Karpas-422 (cell line): Measurements from ENCODE around the gene PHLPP1. TPM values are rescaled to one million over a fixed set of nuclear protein-coding genes. Genes with fewer than 3 reads are reported as not detected.
A peak's percentile ranks its signal among the peaks of the same experiment; 100 is the strongest.

ENCODE experiments used
- DNase-seq: peaks from one replicate; pipeline ENCODE4 v3.0.0-alpha.2; 2015
- H2AFZ ChIP-seq: fragments of 200-600 bp; sonication (generic); 2 replicates; pipeline ENCODE4 v1.6.1; 2014; ENCODE audit warnings: antibody characterized with exemption, low read length, mixed read lengths
- H3K27ac ChIP-seq: fragments of 200-600 bp; sonication (generic); 2 replicates; pipeline ENCODE4 v1.5.1; 2014; ENCODE audit warnings: mild to moderate bottlenecking, low read length, moderate library complexity
- H3K27me3 ChIP-seq: fragments of 200-600 bp; sonication (generic); 2 replicates; pipeline ENCODE4 v1.6.1; 2014; ENCODE audit warnings: low read length, mixed read lengths
- H3K36me3 ChIP-seq: fragments of 200-600 bp; sonication (generic); 2 replicates; pipeline ENCODE4 v1.6.1; 2014; ENCODE audit warnings: low read length, mixed read lengths; ENCODE audit not compliant: insufficient read depth
- H3K4me1 ChIP-seq: fragments of 200-600 bp; sonication (generic); 2 replicates; pipeline ENCODE4 v1.6.1; 2014; ENCODE audit warnings: mild to moderate bottlenecking, low read length, mixed read lengths
- H3K4me2 ChIP-seq: fragments of 200-600 bp; sonication (generic); 2 replicates; pipeline ENCODE4 v1.6.1; 2014; ENCODE audit warnings: low read length, low read depth, mild to moderate bottlenecking; ENCODE audit not compliant: poor library complexity, severe bottlenecking
- H3K4me3 ChIP-seq: fragments of 200-600 bp; sonication (generic); 2 replicates; pipeline ENCODE4 v1.5.1; 2014; ENCODE audit warnings: mild to moderate bottlenecking, antibody characterized with exemption, low read length, mixed read lengths
- H3K79me2 ChIP-seq: fragments of 200-600 bp; sonication (generic); 2 replicates; pipeline ENCODE4 v1.6.1; 2014; ENCODE audit warnings: mild to moderate bottlenecking, low read length, mixed read lengths
- H3K9ac ChIP-seq: fragments of 200-600 bp; sonication (generic); 2 replicates; pipeline ENCODE4 v1.6.0; 2014; ENCODE audit warnings: low read length
- H3K9me2 ChIP-seq: fragments of 200-600 bp; sonication (generic), shearing (Covaris generic); replicated peaks from 2 replicates; pipeline ENCODE4 v1.6.0; 2014; ENCODE audit warnings: mild to moderate bottlenecking, low read length, moderate library complexity; ENCODE audit not compliant: insufficient read depth
- H3K9me3 ChIP-seq: fragments of 300-700, 200-600 bp; sonication (generic); 2 replicates; pipeline ENCODE4 v1.6.1; 2014; ENCODE audit warnings: low read length, mixed read lengths
- H4K20me1 ChIP-seq: fragments of 200-600 bp; sonication (generic); 2 replicates; pipeline ENCODE4 v1.6.1; 2014; ENCODE audit warnings: mild to moderate bottlenecking, antibody characterized with exemption, low read length, low read depth; ENCODE audit not compliant: insufficient read depth
- total RNA-seq: library from RNA; depleted of rRNA; stranded (reverse); fragments of >200 nt; shearing (Covaris generic); gene quantifications from 2 replicates; pipeline ENCODE4 v1.2.3, GENCODE V29; 2014; ENCODE audit warnings: low replicate concordance

PHLPP1 gene
- total RNA-seq, 1 experiment from 2014 or later = 6.3 TPM

DNA sequence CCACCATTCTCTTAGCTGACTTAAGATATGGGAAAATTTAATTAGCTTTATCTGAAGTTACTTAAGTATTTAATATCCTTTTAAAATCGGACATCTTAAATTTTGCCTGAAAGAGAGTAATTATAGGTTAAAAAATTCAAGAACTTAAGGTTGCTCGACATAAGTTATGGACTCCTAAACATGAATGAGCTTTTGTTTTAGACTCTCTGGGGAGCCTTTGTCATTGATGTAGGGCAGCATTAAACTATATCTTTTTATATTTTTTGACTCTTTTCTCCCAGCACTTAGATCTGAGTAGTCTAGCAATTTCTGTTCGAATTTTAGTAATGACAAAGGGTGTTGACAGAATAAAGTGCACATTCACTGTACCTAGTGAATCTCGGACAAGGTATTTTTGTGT, 4.7 kb downstream of the PHLPP1 start:
- Histone ChIP-seq H3K79me2 (no peaks in the 10 kb centered on the region), H3K9me3 (no peaks in the 10 kb centered on the region), H3K4me3 (no peak overlapping the region)

DNA sequence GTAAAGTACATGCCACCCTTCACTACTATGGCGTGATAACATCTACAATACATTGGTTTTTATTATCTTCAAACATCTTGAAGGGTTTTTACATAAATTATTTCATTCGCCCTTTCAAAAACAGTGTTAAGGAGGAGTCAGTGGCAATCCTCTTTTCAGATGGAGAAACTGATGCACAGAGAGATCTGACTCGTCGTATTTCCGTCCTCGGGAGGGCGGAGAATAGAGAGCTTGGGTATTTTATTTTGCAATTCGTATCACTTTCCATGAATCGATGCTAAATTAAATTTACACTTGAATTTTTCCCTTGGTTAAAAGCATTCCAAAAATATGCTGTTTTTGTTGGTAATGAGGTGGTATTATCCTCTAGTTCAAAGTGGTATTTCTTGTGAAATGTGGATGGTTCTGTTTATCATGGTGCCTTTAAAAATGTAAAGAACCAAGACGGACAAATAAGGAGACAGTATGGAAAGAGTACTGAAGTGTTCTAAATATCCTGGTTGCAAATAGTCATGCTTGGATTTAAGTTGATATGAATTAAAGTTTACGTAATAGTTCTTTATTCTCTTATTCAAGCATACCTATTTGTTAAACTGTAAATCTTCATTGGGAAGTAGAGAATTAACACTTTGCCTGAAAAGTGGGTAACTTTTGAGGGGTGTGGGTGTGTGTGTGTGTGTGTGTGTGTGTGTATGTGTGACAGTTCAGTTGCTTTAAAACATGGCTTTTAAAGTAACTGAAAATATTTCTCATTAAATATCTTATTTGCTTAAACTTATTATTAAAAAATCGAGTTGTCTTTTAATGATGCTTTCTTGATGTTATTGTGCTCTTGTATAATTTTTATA, 5.6 kb downstream of the PHLPP1 start:
- Histone ChIP-seq H3K9ac (no peak overlapping the region), H3K36me3 (no peaks in the 10 kb centered on the region), H3K27ac (no peak overlapping the region), H3K9me3 (no peaks in the 10 kb centered on the region), H4K20me1 (peaks cover 3% of the 10 kb centered on the region; the same call in 1 of the 2 replicates), H3K27me3 (0 out of 2 replicates have a peak, but pooled peaks cover 3% of the 10 kb centered on the region), H3K79me2 (no peaks in the 10 kb centered on the region), H3K4me3 (no peak overlapping the region), H3K4me1 (peaks cover 26% of the 10 kb centered on the region), H3K9me2 (no peaks in the 10 kb centered on the region), H2AFZ (no peak overlapping the region), H3K4me2 (no peak overlapping the region)
- DNase-seq = no peak

More for the DNA sequence above, 4.7 kb downstream of the PHLPP1 start:
- DNase-seq = no peak
- Histone ChIP-seq H4K20me1 (peaks cover 3% of the 10 kb centered on the region; the same call in 1 of the 2 replicates), H3K36me3 (no peaks in the 10 kb centered on the region), H3K4me1 (peaks cover 27% of the 10 kb centered on the region), H2AFZ (no peak overlapping the region), H3K9me2 (no peaks in the 10 kb centered on the region), H3K27me3 (0 out of 2 replicates have a peak, but pooled peaks cover 3% of the 10 kb centered on the region), H3K9ac (no peak overlapping the region), H3K4me2 (peak overlapping the region; percentile 26), H3K27ac (no peak overlapping the region)

DNA sequence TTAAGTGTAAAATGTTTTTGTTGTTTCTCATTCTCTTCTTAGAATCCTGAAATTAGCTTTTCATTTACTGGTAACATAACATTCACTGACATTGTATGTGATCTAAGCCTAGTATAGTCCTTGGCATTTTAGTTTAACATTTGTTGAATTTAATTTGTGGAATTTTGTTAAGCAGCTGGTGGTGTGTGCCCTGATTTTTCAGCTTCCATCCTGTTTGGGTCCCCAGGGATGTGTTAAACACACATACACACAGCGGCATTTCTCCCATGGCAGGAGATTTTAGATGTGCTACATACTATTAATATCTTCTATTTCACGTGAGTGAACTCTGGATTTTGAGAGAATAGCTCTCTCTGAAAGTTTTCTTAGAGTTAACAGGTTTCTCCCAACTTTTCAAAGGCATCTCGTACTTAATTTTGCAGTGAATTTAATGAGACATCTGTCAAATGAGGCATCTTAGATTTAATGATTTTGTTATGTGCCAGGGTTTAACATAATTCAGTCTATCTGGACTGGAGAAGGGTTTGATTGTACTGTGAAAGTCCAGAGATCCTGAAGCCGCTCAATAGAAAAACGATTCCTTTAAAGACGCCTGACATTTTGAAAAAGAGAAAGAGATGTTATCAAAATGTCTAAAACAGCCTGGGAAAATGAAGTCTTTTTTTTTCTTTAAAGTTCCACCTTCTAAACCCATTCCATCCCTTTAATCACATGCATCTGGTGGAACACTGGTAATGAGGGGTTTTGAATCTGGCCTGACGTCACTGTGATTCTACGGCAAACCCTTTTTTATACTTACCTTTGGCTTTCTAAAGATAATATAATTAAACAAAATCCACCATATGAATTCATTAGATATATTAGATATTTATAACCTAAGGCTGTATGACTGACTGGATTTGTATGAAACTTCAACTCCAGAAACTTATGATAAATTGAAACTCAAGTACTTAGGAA, 6.8 kb downstream of the PHLPP1 start:
- Histone ChIP-seq H3K79me2 (no peaks in the 10 kb centered on the region), H3K4me3 (no peak overlapping the region), H3K36me3 (no peaks in the 10 kb centered on the region), H3K27ac (no peak overlapping the region), H3K9me3 (no peaks in the 10 kb centered on the region), H3K9ac (no peak overlapping the region), H3K4me2 (no peak overlapping the region), H3K9me2 (no peaks in the 10 kb centered on the region), H4K20me1 (peaks cover 3% of the 10 kb centered on the region; the same call in 1 of the 2 replicates), H2AFZ (no peak overlapping the region), H3K4me1 (peaks cover 19% of the 10 kb centered on the region), H3K27me3 (0 out of 2 replicates have a peak, but pooled peaks cover 3% of the 10 kb centered on the region)
- no peak for DNase-seq

DNA sequence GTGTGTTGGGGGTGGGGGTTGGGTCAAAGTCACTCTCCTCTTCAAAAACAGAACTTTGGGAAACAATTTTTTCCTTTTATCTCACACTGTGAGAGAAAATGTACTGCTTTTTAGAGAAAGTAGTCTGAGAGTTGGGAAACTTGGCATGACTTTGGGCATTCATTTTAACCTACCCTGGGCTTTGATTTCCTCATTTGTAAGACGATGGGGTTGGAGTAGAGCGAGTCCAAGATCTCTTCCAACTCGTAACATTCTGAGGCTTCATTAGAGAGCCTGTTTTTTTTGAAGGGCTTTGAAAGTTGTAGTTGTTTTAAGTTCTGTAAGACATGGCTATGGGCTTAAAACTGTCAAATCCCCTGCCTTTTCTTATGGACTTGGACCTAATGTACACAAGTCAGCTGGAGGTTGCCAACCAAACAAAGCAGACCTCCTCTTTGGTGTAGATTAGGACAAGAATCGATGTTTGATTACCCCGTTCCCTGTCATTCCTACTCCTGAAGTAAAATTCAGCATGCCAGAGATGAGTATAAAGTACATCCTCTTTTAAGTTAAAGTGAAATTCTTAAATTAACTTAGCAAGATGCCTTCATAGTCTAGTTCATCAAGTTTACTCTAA, 8.4 kb downstream of the PHLPP1 start:
- no peak overlapping the region for H3K4me3 ChIP-seq
- no peak for DNase-seq
- no peak overlapping the region for H3K4me2 ChIP-seq
- H3K9me3 ChIP-seq = no peaks in the 10 kb centered on the region
- H3K27me3 ChIP-seq = no peaks in the 10 kb centered on the region
- no peaks in the 10 kb centered on the region for H3K9me2 ChIP-seq
- H3K9ac ChIP-seq = no peak overlapping the region
- H2AFZ ChIP-seq = no peak overlapping the region
- no peaks in the 10 kb centered on the region for H3K79me2 ChIP-seq
- peaks cover 10% of the 10 kb centered on the region for H3K4me1 ChIP-seq
- no peaks in the 10 kb centered on the region for H3K36me3 ChIP-seq
- no peak overlapping the region for H3K27ac ChIP-seq
- H4K20me1 ChIP-seq = no peaks in the 10 kb centered on the region

DNA sequence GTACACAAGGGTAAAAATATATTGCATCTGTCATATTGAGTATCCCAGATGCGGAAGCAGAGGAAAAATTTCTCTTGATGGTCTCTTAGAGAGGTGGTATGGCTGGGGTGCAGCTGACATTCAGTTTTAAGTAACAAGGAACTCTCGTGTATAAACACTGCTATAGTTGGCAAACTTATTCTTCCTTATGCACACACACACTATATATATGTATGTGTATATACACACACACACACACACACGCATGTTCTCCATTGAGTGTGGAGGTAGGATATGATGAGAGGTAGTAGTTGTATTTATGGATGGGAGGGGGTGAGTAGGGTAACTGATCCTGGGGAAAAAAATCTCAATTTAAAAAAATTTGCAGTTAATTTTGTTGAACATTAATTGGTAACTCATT, 10.6 kb downstream of the PHLPP1 start:
- Histone ChIP-seq H4K20me1 (no peaks in the 10 kb centered on the region), H3K4me3 (no peak overlapping the region), H2AFZ (no peak overlapping the region), H3K4me2 (no peak overlapping the region), H3K9me2 (no peaks in the 10 kb centered on the region), H3K27ac (no peak overlapping the region), H3K36me3 (no peaks in the 10 kb centered on the region), H3K27me3 (no peaks in the 10 kb centered on the region), H3K9me3 (no peaks in the 10 kb centered on the region), H3K9ac (no peak overlapping the region), H3K4me1 (peaks cover 16% of the 10 kb centered on the region), H3K79me2 (no peaks in the 10 kb centered on the region)
- no peak for DNase-seq

DNA sequence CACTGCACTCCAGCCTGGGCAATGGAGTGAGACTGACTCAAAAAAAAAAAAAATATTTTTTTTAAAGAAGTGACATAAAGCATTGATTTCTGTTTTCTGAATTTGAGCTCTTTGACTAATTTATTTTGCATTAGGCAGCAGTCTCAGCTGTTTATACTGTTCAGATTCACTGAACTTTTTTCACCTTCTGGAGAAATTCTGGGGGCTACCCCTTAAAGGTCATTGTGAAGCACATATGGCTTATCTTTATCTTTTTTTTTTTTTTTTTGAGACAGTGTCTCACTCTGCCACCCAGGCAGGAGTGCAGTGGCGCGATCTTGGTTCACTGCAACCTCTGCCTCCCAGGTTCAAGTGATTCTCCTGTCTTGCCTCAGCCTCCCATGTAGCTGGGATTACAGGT, 12.9 kb downstream of the PHLPP1 start:
- Histone ChIP-seq H3K9me2 (no peaks in the 10 kb centered on the region), H3K4me3 (no peak overlapping the region), H3K4me1 (peaks cover 16% of the 10 kb centered on the region), H3K9me3 (no peaks in the 10 kb centered on the region), H3K36me3 (no peaks in the 10 kb centered on the region), H3K9ac (no peak overlapping the region), H3K27me3 (no peaks in the 10 kb centered on the region), H2AFZ (no peak overlapping the region), H3K4me2 (no peak overlapping the region), H3K79me2 (no peaks in the 10 kb centered on the region), H3K27ac (no peak overlapping the region), H4K20me1 (no peaks in the 10 kb centered on the region)
- DNase-seq = no peak

DNA sequence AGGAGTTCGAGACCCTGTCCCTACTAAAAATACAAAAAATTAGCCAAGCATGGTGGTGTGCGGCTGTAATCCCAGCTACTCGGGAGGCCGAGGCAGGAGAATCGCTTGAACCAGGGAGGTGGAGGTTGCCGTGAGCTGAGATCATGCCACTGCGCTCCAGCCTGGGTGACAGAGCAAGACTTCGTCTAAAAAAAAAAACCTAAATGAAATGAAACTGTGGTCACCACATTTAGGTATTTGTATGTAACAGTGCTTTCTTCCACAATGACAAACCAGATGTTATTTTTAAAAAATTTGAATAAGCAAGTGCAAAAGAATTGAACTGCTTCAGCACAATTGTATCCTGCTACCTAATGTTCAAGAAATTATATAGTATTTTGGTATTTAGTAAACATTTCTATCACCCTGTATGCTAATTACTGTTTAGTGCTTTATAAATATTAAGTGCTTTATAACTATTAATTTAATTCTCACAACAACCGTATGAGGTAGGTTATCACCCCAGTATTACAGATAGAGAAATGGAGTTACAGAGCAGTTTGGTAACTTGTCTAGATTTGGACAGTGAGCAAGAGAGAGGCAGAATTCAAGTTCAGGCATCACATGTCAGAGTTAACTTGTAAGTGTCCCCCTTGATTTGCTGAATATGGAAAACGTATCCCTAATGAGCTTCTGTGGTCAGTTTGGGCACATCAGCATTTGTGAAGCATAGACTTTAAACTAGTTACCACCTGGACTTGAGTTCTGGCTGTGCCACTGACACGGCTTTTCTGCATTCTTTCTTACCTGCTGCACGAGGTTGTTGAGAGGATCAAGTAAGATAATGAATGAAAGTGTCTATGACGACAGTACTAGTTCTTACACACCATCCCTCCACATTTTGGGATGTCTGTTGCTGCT, 14.4 kb downstream of the PHLPP1 start:
- Histone ChIP-seq H3K79me2 (no peaks in the 10 kb centered on the region), H2AFZ (no peak overlapping the region), H3K9ac (no peak overlapping the region), H3K4me1 (peaks cover 16% of the 10 kb centered on the region), H3K9me3 (no peaks in the 10 kb centered on the region), H3K9me2 (no peaks in the 10 kb centered on the region), H3K4me3 (no peak overlapping the region), H3K4me2 (no peak overlapping the region), H3K36me3 (no peaks in the 10 kb centered on the region), H3K27me3 (no peaks in the 10 kb centered on the region), H3K27ac (no peak overlapping the region), H4K20me1 (no peaks in the 10 kb centered on the region)
- no peak for DNase-seq
